AG04450 (cell line): Measurements from ENCODE around the gene FIBCD1. TPM values are rescaled to one million over a fixed set of nuclear protein-coding genes. Genes with fewer than 3 reads are reported as not detected.

Experiments used
- CTCF ChIA-PET: fragments of 300-600, 350-600 bp; formaldehyde crosslinking; extraction: SDS; loops from one replicate; lab custom pipeline; 2022; ENCODE audit warnings: antibody characterized with exemption, inconsistent platforms; lab: Charles Lee
- POLR2A ChIA-PET: fragments of 350-600 bp; formaldehyde crosslinking; extraction: SDS; loops from one replicate; lab custom pipeline; 2021; ENCODE audit warnings: antibody characterized with exemption, inconsistent platforms; lab: Yijun Ruan, JAX
- DNase-seq: peaks from one replicate; pipeline ENCODE4 v3.0.0-alpha.2; 2011; ENCODE audit warnings: low read depth, low spot score
- H3K27ac ChIP-seq: one replicate; pipeline ENCODE4 v1.5.1; 2012; ENCODE audit warnings: low read depth, low read length, control low read depth
- H3K27me3 ChIP-seq: one replicate; pipeline ENCODE4 v1.6.0; 2012; ENCODE audit warnings: low read length; ENCODE audit not compliant: control insufficient read depth, insufficient read depth
- H3K4me3 ChIP-seq: 2 replicates; pipeline ENCODE4 v1.5.1; 2011; ENCODE audit warnings: mild to moderate bottlenecking, low read depth, low read length, control low read depth
- H3K9me3 ChIP-seq: 2 replicates; pipeline ENCODE4 v1.5.1; 2012; ENCODE audit warnings: low read length; ENCODE audit not compliant: control insufficient read depth, insufficient read depth
- CTCF ChIP-seq: IDR thresholded peaks from 2 replicates; pipeline ENCODE4 v1.5.1; 2011; ENCODE audit warnings: low read depth, low read length, control low read depth, inconsistent platforms
- polyA plus RNA-seq: library from polyadenylated mRNA; depleted of rRNA; stranded (reverse); fragments of >200 nt; gene quantifications from 2 replicates; pipeline ENCODE4 v1.2.3, GENCODE V29; 2011

Gene FIBCD1
- polyA plus RNA-seq, 1 experiment: 2.2 TPM

GRCh38 chr9:130954317-130954716 lies 15.3 kb upstream of the FIBCD1 start:
- CTCF ChIA-PET: no interaction called here
- no peak for TF ChIP-seq CTCF
- DNase-seq: no peak
- POLR2A ChIA-PET: no interaction called here
- H3K4me3 ChIP-seq: no peak overlapping the region
- H3K27me3 ChIP-seq: peaks cover 34% of the 10 kb centered on the region
- peaks cover 10% of the 10 kb centered on the region for H3K9me3 ChIP-seq
- H3K27ac ChIP-seq: no peak overlapping the region

GRCh38 chr9:130952065-130952762 lies 13.2 kb upstream of the FIBCD1 start:
- TF ChIP-seq CTCF: no peak
- H3K27me3 ChIP-seq: peaks cover 42% of the 10 kb centered on the region
- H3K9me3 ChIP-seq: peaks cover 11% of the 10 kb centered on the region
- H3K27ac ChIP-seq: no peak overlapping the region
- no peak for DNase-seq
- POLR2A ChIA-PET: no interaction called here
- CTCF ChIA-PET: interaction anchor here (1.1 kb wide), 1 partner anchor 18 kb away, joined by 3 read pairs; no protein-coding TSS in a partner anchor
- H3K4me3 ChIP-seq: no peak overlapping the region

- H3K27ac ChIP-seq: no peak overlapping the region
- ChIA-PET POLR2A (no interaction called here), CTCF (no interaction called here)
- H3K27me3 ChIP-seq: peaks cover 38% of the 10 kb centered on the region
- peaks cover 11% of the 10 kb centered on the region for H3K9me3 ChIP-seq
- TF ChIP-seq CTCF: no peak
- no peak for DNase-seq
- no peak overlapping the region for H3K4me3 ChIP-seq
Observed at GRCh38 chr9:130950039-130950311, 10.9 kb upstream of the FIBCD1 start.

- H3K27me3 ChIP-seq: peaks cover 38% of the 10 kb centered on the region
- TF ChIP-seq CTCF: no peak
- H3K27ac ChIP-seq: no peak overlapping the region
- CTCF ChIA-PET: no interaction called here
- no peak for DNase-seq
- no peak overlapping the region for H3K4me3 ChIP-seq
- H3K9me3 ChIP-seq: peaks cover 11% of the 10 kb centered on the region
- POLR2A ChIA-PET: no interaction called here
Observed at GRCh38 chr9:130949188-130950038, 10.4 kb upstream of the FIBCD1 start.

- no peak overlapping the region for H3K27ac ChIP-seq
- no peak overlapping the region for H3K4me3 ChIP-seq
- no peak for DNase-seq
- peaks cover 40% of the 10 kb centered on the region for H3K27me3 ChIP-seq
- ChIA-PET CTCF (no interaction called here), POLR2A (no interaction called here)
- TF ChIP-seq CTCF: no peak
- peaks cover 11% of the 10 kb centered on the region for H3K9me3 ChIP-seq
Observed at GRCh38 chr9:130948266-130948665, 9.2 kb upstream of the FIBCD1 start.
